ENCODE data around the gene PAX7.

DNA sequence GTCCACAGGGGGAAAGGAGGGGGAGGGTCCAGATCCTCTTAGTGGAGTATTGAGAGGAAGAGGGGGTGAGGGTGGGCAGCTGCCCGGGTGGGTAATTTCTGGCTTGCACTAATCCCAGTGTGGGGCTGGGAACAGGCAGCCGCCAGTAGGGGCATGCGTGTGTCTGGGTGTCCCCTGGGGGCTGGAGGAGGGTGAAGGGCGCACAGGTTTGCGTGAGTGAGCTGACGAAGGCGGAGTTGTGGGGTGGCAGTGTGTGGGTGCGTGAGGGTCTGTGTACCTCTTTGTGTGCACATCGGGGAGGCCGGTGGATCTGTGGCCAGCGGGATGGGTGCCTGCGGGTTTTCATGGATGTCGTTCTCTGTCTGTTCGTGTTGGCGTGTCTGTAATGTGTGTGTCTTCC lies 97.3 kb downstream of the PAX7 start:
- TF ChIP-seq, protein P1, sequence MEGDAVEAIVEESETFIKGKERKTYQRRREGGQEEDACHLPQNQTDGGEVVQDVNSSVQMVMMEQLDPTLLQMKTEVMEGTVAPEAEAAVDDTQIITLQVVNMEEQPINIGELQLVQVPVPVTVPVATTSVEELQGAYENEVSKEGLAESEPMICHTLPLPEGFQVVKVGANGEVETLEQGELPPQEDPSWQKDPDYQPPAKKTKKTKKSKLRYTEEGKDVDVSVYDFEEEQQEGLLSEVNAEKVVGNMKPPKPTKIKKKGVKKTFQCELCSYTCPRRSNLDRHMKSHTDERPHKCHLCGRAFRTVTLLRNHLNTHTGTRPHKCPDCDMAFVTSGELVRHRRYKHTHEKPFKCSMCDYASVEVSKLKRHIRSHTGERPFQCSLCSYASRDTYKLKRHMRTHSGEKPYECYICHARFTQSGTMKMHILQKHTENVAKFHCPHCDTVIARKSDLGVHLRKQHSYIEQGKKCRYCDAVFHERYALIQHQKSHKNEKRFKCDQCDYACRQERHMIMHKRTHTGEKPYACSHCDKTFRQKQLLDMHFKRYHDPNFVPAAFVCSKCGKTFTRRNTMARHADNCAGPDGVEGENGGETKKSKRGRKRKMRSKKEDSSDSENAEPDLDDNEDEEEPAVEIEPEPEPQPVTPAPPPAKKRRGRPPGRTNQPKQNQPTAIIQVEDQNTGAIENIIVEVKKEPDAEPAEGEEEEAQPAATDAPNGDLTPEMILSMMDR (IDR thresholded peaks at IDR 0.05) = no peak
- no peak for TF ChIP-seq EZH2 (IDR thresholded peaks at IDR 0.05; ENCODE audit: borderline replicate concordance, insufficient read depth, low read depth, low read length, poor library complexity, severe bottlenecking)

Data from B cell (primary cell).